ENCODE results near the gene METTL2B. TPM values are rescaled to one million over a fixed set of nuclear protein-coding genes. Genes with fewer than 3 reads are reported as not detected.
"Not testable (repeated sequence)": the region's sequence is repeated elsewhere in the genome, so short reads cannot be mapped to it uniquely, and the experiment has no call there.

METTL2B gene
- total and polyA plus RNA-seq, 2 of the 13 experiments (the other 11 are each of a cell fraction or from before 2014, with no cell fraction given), result 15.5 to 33.1 TPM

GRCh38 chr7:128497405-128497804, 20.9 kb downstream of the METTL2B start (continued):
- TF ChIP-seq THYN1 (CRISPR knock-in tag; IDR thresholded peaks at IDR 0.05; ENCODE audit: borderline replicate concordance, low read depth) (no peak), FOXM1 (CRISPR knock-in tag; IDR thresholded peaks at IDR 0.05) (no peak), ZNF784 (CRISPR knock-in tag; IDR thresholded peaks at IDR 0.05; ENCODE audit: borderline replicate concordance) (no peak), SOX6 (IDR thresholded peaks at IDR 0.05) (no peak), SOX6 (CRISPR knock-in tag; IDR thresholded peaks at IDR 0.05) (no peak), RELA (CRISPR knock-in tag; IDR thresholded peaks at IDR 0.05) (no peak), HDAC2 (CRISPR knock-in tag; IDR thresholded peaks at IDR 0.05) (no peak)

GRCh38 chr7:128505416-128505815, 28.9 kb downstream of the METTL2B start:
- intact Hi-C loops (cut with micrococcal nuclease; ENCODE audit: unreplicated experiment); H2AFZ ChIP-seq (ENCODE audit: low read length); H3K4me2 ChIP-seq (ENCODE audit: low read depth, low read length); DNase-seq (ENCODE audit: low spot score); POLR2A ChIA-PET; ATAC-seq; CTCF ChIA-PET (ENCODE audit: low intra/inter-chr PET ratio, low total read pairs); H3K79me2 ChIP-seq (ENCODE audit: insufficient read depth, low read length); FAIRE-seq; H3K4me3 ChIP-seq (replicated peaks in 1 of 3; ENCODE audit: insufficient read depth in 1 of 3, low read depth in 2 of 3, low read length in 3 of 3); in situ Hi-C loops (cut with HindIII; ENCODE audit: extremely low pct_ligation_motif_present, low pct_unique_long_range_greater_than_20kb); H4K20me1 ChIP-seq (ENCODE audit: insufficient read depth, low read length); H3K9ac ChIP-seq (ENCODE audit: insufficient read depth, low read depth, low read length); H3K27ac ChIP-seq (ENCODE audit: extremely low read length, insufficient read depth, low read length); H3K4me1 ChIP-seq (ENCODE audit: insufficient read depth, low read length); BruUV-seq (replicated peaks); H3K9me3 ChIP-seq (ENCODE audit: low read length); H3K27me3 ChIP-seq (ENCODE audit: control insufficient read depth in 1 of 2, insufficient read depth in 2 of 2, low read length in 2 of 2): not testable (repeated sequence)
- 100% methylated on average over 2 of the region's 2 CpGs for WGBS (ENCODE audit: low lambda C conversion rate)
- H3K36me3 ChIP-seq (replicated peaks in 1 of 2; ENCODE audit: control insufficient read depth in 1 of 2, insufficient read depth in 2 of 2, low read length in 2 of 2), result peaks cover 0 to 11% of the 10 kb centered on the region in 2 experiments; a peak in 2 of 5 replicates

GRCh38 chr7:128506819-128507218, 30.3 kb downstream of the METTL2B start:
- POLR2A ChIA-PET; H4K20me1 ChIP-seq (ENCODE audit: insufficient read depth, low read length); H3K79me2 ChIP-seq (ENCODE audit: insufficient read depth, low read length); BruUV-seq (replicated peaks); H3K4me2 ChIP-seq (ENCODE audit: low read depth, low read length); DNase-seq (ENCODE audit: low spot score); H3K36me3 ChIP-seq (replicated peaks in 1 of 2; ENCODE audit: control insufficient read depth in 1 of 2, insufficient read depth in 2 of 2, low read length in 2 of 2); H3K4me1 ChIP-seq (ENCODE audit: insufficient read depth, low read length); H3K27ac ChIP-seq (ENCODE audit: extremely low read length, insufficient read depth, low read length); intact Hi-C loops (cut with micrococcal nuclease; ENCODE audit: unreplicated experiment); CTCF ChIA-PET (ENCODE audit: low intra/inter-chr PET ratio, low total read pairs); FAIRE-seq; H2AFZ ChIP-seq (ENCODE audit: low read length); H3K9ac ChIP-seq (ENCODE audit: insufficient read depth, low read depth, low read length); H3K27me3 ChIP-seq (ENCODE audit: control insufficient read depth in 1 of 2, insufficient read depth in 2 of 2, low read length in 2 of 2); in situ Hi-C loops (cut with HindIII; ENCODE audit: extremely low pct_ligation_motif_present, low pct_unique_long_range_greater_than_20kb); H3K9me3 ChIP-seq (ENCODE audit: low read length); ATAC-seq; H3K4me3 ChIP-seq (replicated peaks in 1 of 3; ENCODE audit: insufficient read depth in 1 of 3, low read depth in 2 of 3, low read length in 3 of 3): not testable (repeated sequence)
- 97% methylated on average over 3 of the region's 3 CpGs for WGBS (ENCODE audit: low lambda C conversion rate)

GRCh38 chr7:128507321-128507993, 30.9 kb downstream of the METTL2B start:
- H3K9me3 ChIP-seq (ENCODE audit: low read length); intact Hi-C loops (cut with micrococcal nuclease; ENCODE audit: unreplicated experiment); H3K27me3 ChIP-seq (ENCODE audit: control insufficient read depth in 1 of 2, insufficient read depth in 2 of 2, low read length in 2 of 2); H2AFZ ChIP-seq (ENCODE audit: low read length); H3K9ac ChIP-seq (ENCODE audit: insufficient read depth, low read depth, low read length); H3K4me3 ChIP-seq (replicated peaks in 1 of 3; ENCODE audit: insufficient read depth in 1 of 3, low read depth in 2 of 3, low read length in 3 of 3); BruUV-seq (replicated peaks); in situ Hi-C loops (cut with HindIII; ENCODE audit: extremely low pct_ligation_motif_present, low pct_unique_long_range_greater_than_20kb); H3K79me2 ChIP-seq (ENCODE audit: insufficient read depth, low read length); H3K4me1 ChIP-seq (ENCODE audit: insufficient read depth, low read length); ATAC-seq; POLR2A ChIA-PET; H3K27ac ChIP-seq (ENCODE audit: extremely low read length, insufficient read depth, low read length); CTCF ChIA-PET (ENCODE audit: low intra/inter-chr PET ratio, low total read pairs); H4K20me1 ChIP-seq (ENCODE audit: insufficient read depth, low read length); DNase-seq (ENCODE audit: low spot score); H3K36me3 ChIP-seq (replicated peaks in 1 of 2; ENCODE audit: control insufficient read depth in 1 of 2, insufficient read depth in 2 of 2, low read length in 2 of 2); H3K4me2 ChIP-seq (ENCODE audit: low read depth, low read length): not testable (repeated sequence)
- 93% methylated on average over 5 of the region's 5 CpGs for WGBS (ENCODE audit: low lambda C conversion rate)
- peak; percentile 18 for FAIRE-seq
